Renal pelvis (tissue), 4 donors: ENCODE data around the gene CFAP221. TPM values are rescaled to one million over a fixed set of nuclear protein-coding genes. Genes with fewer than 3 reads are reported as not detected.

ENCODE experiments used
- DNase-seq: peaks from one replicate; pipeline ENCODE4 v3.0.0-alpha.2; 2013
- polyA plus RNA-seq, 3 donors: library from polyadenylated mRNA; unstranded; fragments of 120-200 nt; gene quantifications; one replicate each; pipeline ENCODE4 v1.2.1, GENCODE V29; 2013; ENCODE audit not compliant: insufficient read length in 3 of 3

Gene CFAP221
- polyA plus RNA-seq, 3 donors, result 18.5 to 35.1 (median 30.2) TPM

DNA sequence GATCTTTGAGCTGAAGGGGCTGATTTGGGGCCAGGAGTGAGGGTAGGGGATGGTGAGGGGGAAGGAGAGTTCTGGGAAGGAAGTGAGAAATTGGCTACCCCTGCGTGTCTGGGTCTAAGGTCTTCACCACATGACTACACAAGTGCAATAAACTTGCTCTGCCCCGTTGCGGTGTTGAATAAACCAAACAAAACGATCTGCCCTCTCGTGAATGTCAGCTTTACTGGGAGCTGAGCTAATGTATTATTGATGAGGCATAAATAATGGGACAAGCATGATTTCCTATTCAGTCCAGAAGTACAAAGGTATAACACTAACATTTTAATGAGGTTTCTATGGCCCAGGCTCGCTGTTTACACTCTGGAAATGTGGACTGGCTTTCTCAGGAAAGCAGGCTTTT lies 8.0 kb upstream of the CFAP221 start:
- DNase-seq, result no peak

DNA sequence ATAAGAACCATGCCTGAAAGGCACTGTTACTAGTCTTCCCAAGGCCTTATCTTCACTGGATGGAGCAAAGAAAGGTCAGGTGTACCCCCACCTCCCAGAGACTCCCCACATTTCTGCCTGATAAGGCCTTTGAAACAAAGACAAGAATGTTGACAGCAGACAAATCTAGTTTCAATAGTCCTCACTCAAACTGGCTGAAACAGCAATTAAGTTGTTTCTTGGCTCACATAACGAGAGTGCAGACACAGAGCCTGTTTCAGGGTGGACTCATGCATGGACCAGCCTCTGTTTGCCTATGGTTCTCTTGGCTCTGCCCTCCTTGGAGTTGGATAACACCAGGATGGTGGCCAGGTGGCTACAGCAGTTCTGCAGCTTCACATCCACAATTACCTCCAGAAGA lies 7.5 kb upstream of the CFAP221 start:
- DNase-seq, result no peak

DNA sequence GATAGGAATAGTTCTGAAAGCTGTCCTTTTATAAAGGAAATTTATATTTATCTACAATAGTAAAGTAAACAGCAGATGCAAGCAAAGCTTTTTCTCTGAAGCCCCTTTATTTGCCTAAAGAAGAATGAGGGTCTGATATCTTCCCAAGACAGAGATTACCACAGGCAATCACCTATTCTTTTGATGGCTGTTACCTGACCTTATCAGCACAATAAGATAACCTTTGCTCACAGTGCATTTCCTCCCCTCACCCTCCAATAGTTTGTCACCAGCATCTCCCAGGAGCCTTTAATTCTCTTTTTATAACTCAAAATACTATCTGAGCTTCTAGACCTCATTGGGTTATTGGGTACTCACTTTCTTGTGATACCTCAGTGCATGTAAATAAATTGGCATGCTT lies 6.5 kb upstream of the CFAP221 start:
- no peak for DNase-seq

DNA sequence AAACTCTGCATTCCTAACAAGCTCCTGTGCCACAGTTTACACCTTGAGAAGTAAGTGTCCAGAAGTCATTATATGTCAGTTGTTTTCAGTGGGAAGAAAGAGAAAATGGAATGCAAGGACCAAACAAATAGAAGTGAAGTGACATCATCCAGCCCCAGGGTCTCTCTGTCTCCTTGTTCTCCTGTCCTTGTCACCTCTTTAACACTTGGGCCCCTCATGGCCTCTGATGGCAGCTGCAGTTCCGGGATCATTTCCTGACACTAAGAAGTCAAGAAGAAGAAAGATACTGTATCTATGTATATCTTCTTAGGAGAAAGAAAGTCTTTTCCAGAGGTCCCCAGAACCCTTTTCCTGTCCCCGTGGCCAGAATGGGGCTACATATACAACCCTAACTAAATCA lies 2.8 kb upstream of the CFAP221 start:
- DNase-seq, result no peak

- DNase-seq, result no peak
Observed at GRCh38 chr2:119544939-119545475, 758 bp downstream of the CFAP221 start.

DNA sequence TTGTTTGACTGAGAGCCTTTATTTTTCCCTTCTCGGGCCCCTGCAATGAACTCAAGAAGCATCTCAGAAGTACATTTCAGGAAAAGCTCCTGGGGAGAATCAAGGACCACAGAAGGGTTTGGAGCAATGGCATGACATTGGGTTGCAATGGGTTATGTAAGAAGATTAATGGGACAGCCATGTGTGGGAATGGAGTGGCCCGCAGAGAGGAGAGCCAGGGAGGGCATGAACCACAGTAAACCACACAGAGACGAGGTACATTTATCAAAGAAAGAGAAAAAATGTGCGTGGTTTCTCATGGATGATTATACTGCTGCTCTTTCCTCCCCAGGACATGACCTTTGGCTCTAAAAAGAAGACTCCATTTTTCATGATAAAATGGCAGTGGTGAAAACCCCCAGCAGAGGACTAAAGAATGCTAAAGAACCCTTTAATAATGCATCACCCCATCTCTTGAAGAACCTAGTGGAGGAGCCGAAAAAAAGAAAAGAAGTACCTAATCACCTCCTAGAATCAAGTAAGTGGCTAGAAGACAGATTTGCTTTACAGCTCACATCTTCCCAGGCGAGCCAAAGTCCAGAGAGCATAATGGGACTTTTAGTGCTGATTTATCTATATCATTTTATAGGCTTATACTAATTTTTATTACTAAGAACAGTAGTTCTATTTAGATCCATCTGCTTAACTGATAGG lies 1.7 kb downstream of the CFAP221 start:
- no peak for DNase-seq

GRCh38 chr2:119546447-119546767 lies 2.2 kb downstream of the CFAP221 start:
- DNase-seq, result no peak

- no peak for DNase-seq
Observed at GRCh38 chr2:119548516-119549120, 4.4 kb downstream of the CFAP221 start.

GRCh38 chr2:119549241-119549640 lies 5.0 kb downstream of the CFAP221 start:
- DNase-seq, result no peak

GRCh38 chr2:119550346-119550745 lies 6.1 kb downstream of the CFAP221 start:
- DNase-seq, result no peak

DNA sequence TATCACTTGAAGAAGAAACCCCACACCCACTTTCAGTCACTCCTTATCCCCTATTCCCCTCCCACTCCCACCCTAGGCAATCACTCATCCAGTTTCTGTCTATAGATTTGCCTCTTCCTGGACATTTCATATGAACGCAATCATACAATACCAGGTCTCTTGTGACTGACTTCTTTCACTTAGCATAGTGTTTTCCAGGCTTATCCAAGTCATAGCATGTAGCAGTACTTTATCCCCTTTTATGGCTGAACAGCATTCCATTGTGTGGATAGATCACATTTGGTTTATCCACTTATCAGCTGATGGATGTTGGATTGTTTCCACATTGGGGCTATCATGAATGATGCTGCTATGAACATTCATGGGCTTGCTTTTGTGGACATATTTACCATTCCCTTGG lies 6.6 kb downstream of the CFAP221 start:
- no peak for DNase-seq

- DNase-seq, result no peak
Observed at GRCh38 chr2:119552902-119553301, 8.7 kb downstream of the CFAP221 start.

DNA sequence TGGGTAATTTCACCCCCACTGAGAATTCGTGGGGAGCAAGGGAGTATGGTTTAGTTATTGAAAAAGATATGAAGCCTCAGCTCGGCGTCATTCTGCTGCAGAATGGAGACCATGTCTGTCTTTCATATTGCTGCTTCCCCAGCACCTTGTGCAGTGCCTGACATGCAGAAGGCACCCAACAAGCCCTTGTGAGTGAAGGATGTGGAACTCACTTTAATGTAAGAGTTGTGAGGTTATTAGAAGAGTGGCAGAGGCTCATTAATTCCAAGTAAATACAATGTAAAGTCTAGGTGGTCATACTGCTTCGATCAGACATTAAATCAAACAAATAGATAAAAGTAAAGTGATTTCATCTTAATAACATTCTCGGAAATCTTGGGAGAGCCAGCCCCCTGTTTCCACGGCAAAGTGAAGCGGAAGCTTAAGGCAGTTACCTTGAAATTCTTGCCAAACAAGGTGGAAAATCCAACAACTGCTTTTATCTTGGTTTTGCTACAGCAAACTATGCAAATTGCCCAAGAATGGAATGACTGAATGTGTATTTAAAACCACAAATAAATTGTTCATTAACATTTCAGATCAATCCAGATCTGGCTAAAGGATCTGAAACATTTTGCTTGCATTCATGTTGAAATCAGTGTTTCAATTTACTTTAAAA lies 9.6 kb downstream of the CFAP221 start:
- DNase-seq, result no peak

DNA sequence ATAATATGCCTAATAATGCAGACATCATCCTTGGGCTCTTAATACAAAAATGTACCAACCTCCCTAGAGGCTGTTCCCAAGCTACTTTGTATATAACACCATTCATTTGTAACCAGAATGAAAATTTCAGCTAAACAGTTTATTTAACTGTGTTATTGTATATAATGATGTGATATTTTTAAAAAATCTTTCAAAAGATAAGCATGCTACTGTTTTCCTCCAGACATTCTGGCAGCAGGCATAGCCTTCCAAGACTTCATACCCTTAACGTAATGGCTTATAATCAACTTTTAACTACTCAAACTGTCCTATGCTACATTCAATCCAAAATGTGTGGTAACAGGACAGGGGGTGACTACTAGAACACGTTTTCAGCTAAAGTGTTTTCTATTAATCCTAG lies 21.2 kb downstream of the CFAP221 start:
- DNase-seq, result no peak

GRCh38 chr2:119567292-119567691 lies 23.0 kb downstream of the CFAP221 start:
- DNase-seq, result no peak

- no peak for DNase-seq
Observed at GRCh38 chr2:119574108-119574815, 30.0 kb downstream of the CFAP221 start.

GRCh38 chr2:119574864-119575263 lies 30.6 kb downstream of the CFAP221 start:
- no peak for DNase-seq

DNA sequence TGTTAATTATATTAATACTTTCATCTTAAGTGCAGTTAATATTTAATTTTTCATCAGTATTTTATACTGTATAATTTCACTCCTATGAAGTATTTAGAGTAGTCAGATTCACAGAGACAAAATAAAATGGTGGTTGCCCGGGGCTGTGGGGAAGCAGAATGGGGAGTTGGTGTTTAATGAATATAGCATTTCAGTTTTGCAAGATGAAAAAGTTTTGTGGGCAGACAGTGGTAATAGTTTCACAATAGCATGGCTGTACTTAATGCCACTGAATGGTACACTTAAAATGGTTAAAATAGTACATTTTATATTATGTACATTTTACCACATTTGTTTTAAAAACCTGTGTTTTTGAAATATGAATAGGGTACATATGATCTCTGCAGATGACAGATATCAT lies 31.2 kb downstream of the CFAP221 start:
- no peak for DNase-seq

DNA sequence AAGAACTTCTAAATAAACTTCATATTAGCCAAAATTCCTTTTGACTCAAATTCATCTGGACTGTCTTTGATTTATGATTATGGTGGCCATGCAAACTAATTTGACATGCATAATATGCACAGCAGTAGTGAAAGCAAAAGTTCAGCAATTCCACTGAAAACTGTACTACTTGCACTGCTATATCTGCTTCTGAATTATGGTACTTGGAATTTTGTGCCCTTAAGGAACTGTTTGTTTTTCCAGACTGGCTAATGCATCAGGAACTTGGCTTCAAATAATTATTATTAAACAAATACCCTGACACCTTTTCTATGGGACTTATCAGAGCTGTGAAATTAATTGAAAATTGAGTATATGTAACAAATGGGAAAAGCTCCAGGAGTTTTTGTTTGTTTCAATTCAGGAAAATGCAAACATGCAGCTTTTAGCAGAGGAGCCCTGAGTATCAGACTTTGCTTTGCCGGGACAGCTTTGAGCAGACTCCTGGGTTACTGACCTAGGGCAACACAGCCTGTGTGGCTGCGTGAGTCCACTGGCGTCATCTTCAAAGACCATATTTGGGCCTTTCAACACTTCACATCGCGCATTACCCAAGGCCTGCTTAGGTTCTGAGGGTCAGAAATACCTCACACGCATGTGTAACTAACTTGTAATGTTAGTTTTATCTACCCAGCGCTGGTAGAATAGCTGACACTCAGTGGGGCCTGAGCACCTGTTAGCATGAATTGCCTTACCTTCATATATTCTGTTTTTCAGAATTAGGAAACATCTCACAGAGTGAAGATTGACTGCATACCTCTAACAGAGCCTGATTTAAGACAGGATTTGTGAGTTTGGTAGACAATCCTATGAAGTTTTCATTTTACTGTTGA lies 35.4 kb downstream of the CFAP221 start:
- DNase-seq, result no peak

- DNase-seq, result no peak
Observed at GRCh38 chr2:119580550-119581072, 36.4 kb downstream of the CFAP221 start.

DNA sequence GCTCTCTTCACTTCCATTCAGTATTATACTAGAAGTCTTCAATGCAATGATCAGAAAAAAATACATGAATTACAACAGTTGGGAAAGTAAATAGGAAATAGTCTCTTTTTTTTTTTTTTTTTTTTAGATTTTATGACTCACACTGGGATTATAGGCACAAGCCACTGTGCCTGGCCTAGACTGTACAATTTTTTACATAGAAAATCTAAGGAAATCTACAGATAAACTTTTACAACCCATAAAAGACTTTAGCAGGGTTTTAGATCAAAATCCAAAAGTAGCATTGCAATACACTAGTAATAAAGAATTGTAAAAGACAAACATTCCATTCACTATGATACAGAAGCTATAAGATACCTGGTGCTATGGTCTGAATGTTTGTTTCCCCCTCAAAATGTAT lies 39.0 kb downstream of the CFAP221 start:
- no peak for DNase-seq
